G401 (cell line): ENCODE results near the gene HECW1. TPM values are rescaled to one million over a fixed set of nuclear protein-coding genes. Genes with fewer than 3 reads are reported as not detected.
A peak's percentile ranks its signal among the peaks of the same experiment; 100 is the strongest.

Experiments
- DNase-seq: peaks from one replicate; pipeline ENCODE4 v3.0.0-alpha.2; 2015; ENCODE audit warnings: low spot score
- in situ Hi-C: cut with HindIII; loops from 2 replicates; pipeline ENCODE4 v1.10.0; 2016; ENCODE audit warnings: low sequenced_read_pairs, mixed read lengths
- total RNA-seq: library from RNA; depleted of rRNA; stranded (reverse); fragments of >200 nt; shearing (Covaris generic); gene quantifications from 2 replicates; pipeline ENCODE4 v1.2.3, GENCODE V29; 2014

Gene HECW1
- total RNA-seq, 1 experiment from 2014 or later, result not detected

- in situ Hi-C loops, result no loop called here
Observed at GRCh38 chr7:43138710-43139109, 26.3 kb downstream of the HECW1 start.

GRCh38 chr7:43139137-43139536, 26.7 kb downstream of the HECW1 start:
- in situ Hi-C loops, result no loop called here
- DNase-seq, result no peak

More at GRCh38 chr7:43138710-43139109, 26.3 kb downstream of the HECW1 start:
- DNase-seq, result no peak

- DNase-seq, result no peak
- in situ Hi-C loops, result no loop called here
Observed at GRCh38 chr7:43140186-43140585, 27.7 kb downstream of the HECW1 start.

- in situ Hi-C loops, result no loop called here
- no peak for DNase-seq
Observed at GRCh38 chr7:43141091-43141490, 28.6 kb downstream of the HECW1 start.

GRCh38 chr7:43142703-43143102, 30.3 kb downstream of the HECW1 start:
- in situ Hi-C loops, result no loop called here

GRCh38 chr7:43143918-43144589, 31.6 kb downstream of the HECW1 start:
- in situ Hi-C loops, result no loop called here
- no peak for DNase-seq

More at GRCh38 chr7:43142703-43143102, 30.3 kb downstream of the HECW1 start:
- no peak for DNase-seq

GRCh38 chr7:43148161-43148731, 35.8 kb downstream of the HECW1 start:
- in situ Hi-C loops, result no loop called here

GRCh38 chr7:43151076-43151475, 38.6 kb downstream of the HECW1 start:
- in situ Hi-C loops, result no loop called here

More at GRCh38 chr7:43148161-43148731, 35.8 kb downstream of the HECW1 start:
- no peak for DNase-seq

GRCh38 chr7:43152696-43153095, 40.2 kb downstream of the HECW1 start:
- no peak for DNase-seq
- in situ Hi-C loops, result no loop called here

More at GRCh38 chr7:43151076-43151475, 38.6 kb downstream of the HECW1 start:
- DNase-seq, result no peak

GRCh38 chr7:43155636-43156035, 43.2 kb downstream of the HECW1 start:
- no peak for DNase-seq
- in situ Hi-C loops, result no loop called here

- peak; percentile 19 for DNase-seq
- in situ Hi-C loops, result no loop called here
Observed at GRCh38 chr7:43163885-43164284, 51.4 kb downstream of the HECW1 start.

GRCh38 chr7:43164757-43165156, 52.3 kb downstream of the HECW1 start:
- in situ Hi-C loops, result no loop called here
- DNase-seq, result peak; percentile 36

- in situ Hi-C loops, result no loop called here
- no peak for DNase-seq
Observed at GRCh38 chr7:43166686-43167085, 54.2 kb downstream of the HECW1 start.

- in situ Hi-C loops, result no loop called here
Observed at GRCh38 chr7:43169076-43169475, 56.6 kb downstream of the HECW1 start.

GRCh38 chr7:43170571-43170970, 58.1 kb downstream of the HECW1 start:
- in situ Hi-C loops, result no loop called here
- DNase-seq, result no peak

More at GRCh38 chr7:43169076-43169475, 56.6 kb downstream of the HECW1 start:
- no peak for DNase-seq

GRCh38 chr7:43175570-43176200, 63.2 kb downstream of the HECW1 start:
- DNase-seq, result no peak
- in situ Hi-C loops, result no loop called here

GRCh38 chr7:43179393-43179792, 66.9 kb downstream of the HECW1 start:
- DNase-seq, result no peak
- in situ Hi-C loops, result no loop called here

GRCh38 chr7:43192806-43193460, 80.5 kb downstream of the HECW1 start:
- in situ Hi-C loops, result no loop called here
- no peak for DNase-seq

GRCh38 chr7:43193893-43194292, 81.4 kb downstream of the HECW1 start:
- in situ Hi-C loops, result no loop called here
- DNase-seq, result no peak

- no peak for DNase-seq
- in situ Hi-C loops, result no loop called here
Observed at GRCh38 chr7:43195256-43195655, 82.8 kb downstream of the HECW1 start.
